ENCODE results near the gene EXOC1.

The EXOC1 gene

DNA sequence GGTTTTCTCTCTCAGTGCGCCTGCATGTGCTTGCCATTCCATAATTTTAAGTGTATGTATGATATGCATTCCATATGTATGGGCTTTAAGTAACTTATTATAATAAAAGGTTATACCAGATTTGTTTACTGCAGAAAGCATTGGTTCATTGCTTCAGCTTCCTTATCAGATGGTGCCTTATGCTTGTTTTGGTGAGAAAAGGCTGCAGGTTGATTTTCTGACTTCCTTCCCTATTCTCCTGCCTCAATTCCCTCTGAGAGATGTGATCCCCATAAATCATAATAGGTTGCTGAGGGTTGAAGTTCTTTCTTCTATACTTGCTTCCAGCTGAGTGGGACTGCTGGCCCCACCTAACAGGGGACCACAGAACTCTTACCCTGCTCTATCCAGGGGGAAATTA, 85.0 kb downstream of the EXOC1 start:
- TF ChIP-seq, protein P1, sequence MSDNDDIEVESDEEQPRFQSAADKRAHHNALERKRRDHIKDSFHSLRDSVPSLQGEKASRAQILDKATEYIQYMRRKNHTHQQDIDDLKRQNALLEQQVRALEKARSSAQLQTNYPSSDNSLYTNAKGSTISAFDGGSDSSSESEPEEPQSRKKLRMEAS (IDR thresholded peaks at IDR 0.05), result no peak
- no peak for TF ChIP-seq NFIC (IDR thresholded peaks at IDR 0.05)
- TF ChIP-seq YY1 (IDR thresholded peaks at IDR 0.05; ENCODE audit: low read depth), result no peak
- TF ChIP-seq EP300 (IDR thresholded peaks at IDR 0.05; ENCODE audit: borderline replicate concordance), result no peak
- no peak for TF ChIP-seq TCF12 (IDR thresholded peaks at IDR 0.05; ENCODE audit: low read depth)
- no peak for TF ChIP-seq CEBPB (IDR thresholded peaks at IDR 0.05)

DNA sequence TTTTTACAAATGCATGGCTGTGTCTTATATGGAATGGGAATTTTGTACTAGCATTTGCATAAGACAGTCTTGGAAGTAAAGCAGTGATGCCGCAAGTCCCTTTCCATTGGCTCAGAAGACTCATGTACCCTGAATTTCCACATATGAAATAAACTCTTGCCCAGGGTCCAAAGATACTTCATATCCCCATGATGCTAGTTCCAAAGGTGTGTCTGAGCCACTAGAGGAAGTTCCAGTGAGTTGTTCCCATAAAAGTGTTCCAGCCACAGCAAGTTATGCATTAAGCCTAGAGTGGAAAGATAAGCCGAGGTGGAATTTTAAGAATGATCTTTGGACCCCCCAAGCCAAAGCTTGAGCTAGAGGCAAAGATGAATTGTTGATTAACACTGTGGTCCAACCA, 86.0 kb downstream of the EXOC1 start:
- TF ChIP-seq EGR1 (IDR thresholded peaks at IDR 0.05), result no peak
- TF ChIP-seq TCF12 (IDR thresholded peaks at IDR 0.05; ENCODE audit: low read depth), result no peak
- TF ChIP-seq FOXM1 (IDR thresholded peaks at IDR 0.05; ENCODE audit: borderline replicate concordance, low read depth), result no peak
- TF ChIP-seq, protein P2, sequence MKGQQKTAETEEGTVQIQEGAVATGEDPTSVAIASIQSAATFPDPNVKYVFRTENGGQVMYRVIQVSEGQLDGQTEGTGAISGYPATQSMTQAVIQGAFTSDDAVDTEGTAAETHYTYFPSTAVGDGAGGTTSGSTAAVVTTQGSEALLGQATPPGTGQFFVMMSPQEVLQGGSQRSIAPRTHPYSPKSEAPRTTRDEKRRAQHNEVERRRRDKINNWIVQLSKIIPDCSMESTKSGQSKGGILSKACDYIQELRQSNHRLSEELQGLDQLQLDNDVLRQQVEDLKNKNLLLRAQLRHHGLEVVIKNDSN (IDR thresholded peaks at IDR 0.05), result no peak
- no peak for TF ChIP-seq EP300 (IDR thresholded peaks at IDR 0.05; ENCODE audit: borderline replicate concordance)
- TF ChIP-seq ZBTB7A (IDR thresholded peaks at IDR 0.05; ENCODE audit: low read depth), result no peak
- TF ChIP-seq, protein P3, sequence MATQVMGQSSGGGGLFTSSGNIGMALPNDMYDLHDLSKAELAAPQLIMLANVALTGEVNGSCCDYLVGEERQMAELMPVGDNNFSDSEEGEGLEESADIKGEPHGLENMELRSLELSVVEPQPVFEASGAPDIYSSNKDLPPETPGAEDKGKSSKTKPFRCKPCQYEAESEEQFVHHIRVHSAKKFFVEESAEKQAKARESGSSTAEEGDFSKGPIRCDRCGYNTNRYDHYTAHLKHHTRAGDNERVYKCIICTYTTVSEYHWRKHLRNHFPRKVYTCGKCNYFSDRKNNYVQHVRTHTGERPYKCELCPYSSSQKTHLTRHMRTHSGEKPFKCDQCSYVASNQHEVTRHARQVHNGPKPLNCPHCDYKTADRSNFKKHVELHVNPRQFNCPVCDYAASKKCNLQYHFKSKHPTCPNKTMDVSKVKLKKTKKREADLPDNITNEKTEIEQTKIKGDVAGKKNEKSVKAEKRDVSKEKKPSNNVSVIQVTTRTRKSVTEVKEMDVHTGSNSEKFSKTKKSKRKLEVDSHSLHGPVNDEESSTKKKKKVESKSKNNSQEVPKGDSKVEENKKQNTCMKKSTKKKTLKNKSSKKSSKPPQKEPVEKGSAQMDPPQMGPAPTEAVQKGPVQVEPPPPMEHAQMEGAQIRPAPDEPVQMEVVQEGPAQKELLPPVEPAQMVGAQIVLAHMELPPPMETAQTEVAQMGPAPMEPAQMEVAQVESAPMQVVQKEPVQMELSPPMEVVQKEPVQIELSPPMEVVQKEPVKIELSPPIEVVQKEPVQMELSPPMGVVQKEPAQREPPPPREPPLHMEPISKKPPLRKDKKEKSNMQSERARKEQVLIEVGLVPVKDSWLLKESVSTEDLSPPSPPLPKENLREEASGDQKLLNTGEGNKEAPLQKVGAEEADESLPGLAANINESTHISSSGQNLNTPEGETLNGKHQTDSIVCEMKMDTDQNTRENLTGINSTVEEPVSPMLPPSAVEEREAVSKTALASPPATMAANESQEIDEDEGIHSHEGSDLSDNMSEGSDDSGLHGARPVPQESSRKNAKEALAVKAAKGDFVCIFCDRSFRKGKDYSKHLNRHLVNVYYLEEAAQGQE (IDR thresholded peaks at IDR 0.05; ENCODE audit: low read depth), result no peak
- TF ChIP-seq NFIC (IDR thresholded peaks at IDR 0.05), result no peak
- no peak for TF ChIP-seq TAF1 (IDR thresholded peaks at IDR 0.05; ENCODE audit: low read depth)
- TF ChIP-seq RAD21 (IDR thresholded peaks at IDR 0.05; ENCODE audit: low read depth), result no peak
- TF ChIP-seq, protein P1 (IDR thresholded peaks at IDR 0.05), result no peak
- no peak for TF ChIP-seq CEBPB (IDR thresholded peaks at IDR 0.05)
- TF ChIP-seq TEAD4 (IDR thresholded peaks at IDR 0.05), result no peak
- TF ChIP-seq CREB1 (IDR thresholded peaks at IDR 0.05; ENCODE audit: low read depth), result no peak
- no peak for TF ChIP-seq YY1 (IDR thresholded peaks at IDR 0.05; ENCODE audit: low read depth)

DNA sequence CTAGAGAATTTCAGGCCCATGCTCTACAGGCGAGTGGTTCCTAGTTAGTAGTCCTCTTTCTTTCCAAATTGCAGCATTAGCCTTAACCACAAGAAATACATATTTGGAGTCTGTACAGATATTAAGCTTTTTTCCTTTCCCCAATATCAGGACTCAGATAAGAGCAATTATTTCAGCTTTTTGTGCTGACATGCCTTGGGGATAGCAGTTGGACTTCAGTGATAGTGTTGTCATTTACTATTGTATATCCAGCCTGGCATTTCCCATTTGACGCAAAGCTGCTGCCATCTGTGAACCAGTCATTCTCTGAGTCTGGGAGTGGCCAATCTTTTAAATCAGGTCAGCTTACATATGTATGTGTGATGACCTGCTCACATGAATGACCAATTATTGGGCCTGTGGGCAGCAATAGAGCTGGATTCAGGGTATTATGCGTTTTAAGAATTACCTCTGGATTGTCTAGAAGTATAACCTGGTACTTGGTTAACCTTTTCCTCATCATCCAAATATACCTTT, 88.5 kb downstream of the EXOC1 start:
- TF ChIP-seq CREB1 (IDR thresholded peaks at IDR 0.05; ENCODE audit: low read depth), result no peak
- TF ChIP-seq NFIC (IDR thresholded peaks at IDR 0.05), result no peak
- no peak for TF ChIP-seq EGR1 (IDR thresholded peaks at IDR 0.05)
- no peak for TF ChIP-seq TEAD4 (IDR thresholded peaks at IDR 0.05)
- TF ChIP-seq FOXM1 (IDR thresholded peaks at IDR 0.05; ENCODE audit: borderline replicate concordance, low read depth), result no peak
- TF ChIP-seq TAF1 (IDR thresholded peaks at IDR 0.05; ENCODE audit: low read depth), result no peak
- no peak for TF ChIP-seq RAD21 (IDR thresholded peaks at IDR 0.05; ENCODE audit: low read depth)
- no peak for TF ChIP-seq CEBPB (IDR thresholded peaks at IDR 0.05)
- TF ChIP-seq YY1 (IDR thresholded peaks at IDR 0.05; ENCODE audit: low read depth), result no peak
- TF ChIP-seq ZBTB7A (IDR thresholded peaks at IDR 0.05; ENCODE audit: low read depth), result no peak

DNA sequence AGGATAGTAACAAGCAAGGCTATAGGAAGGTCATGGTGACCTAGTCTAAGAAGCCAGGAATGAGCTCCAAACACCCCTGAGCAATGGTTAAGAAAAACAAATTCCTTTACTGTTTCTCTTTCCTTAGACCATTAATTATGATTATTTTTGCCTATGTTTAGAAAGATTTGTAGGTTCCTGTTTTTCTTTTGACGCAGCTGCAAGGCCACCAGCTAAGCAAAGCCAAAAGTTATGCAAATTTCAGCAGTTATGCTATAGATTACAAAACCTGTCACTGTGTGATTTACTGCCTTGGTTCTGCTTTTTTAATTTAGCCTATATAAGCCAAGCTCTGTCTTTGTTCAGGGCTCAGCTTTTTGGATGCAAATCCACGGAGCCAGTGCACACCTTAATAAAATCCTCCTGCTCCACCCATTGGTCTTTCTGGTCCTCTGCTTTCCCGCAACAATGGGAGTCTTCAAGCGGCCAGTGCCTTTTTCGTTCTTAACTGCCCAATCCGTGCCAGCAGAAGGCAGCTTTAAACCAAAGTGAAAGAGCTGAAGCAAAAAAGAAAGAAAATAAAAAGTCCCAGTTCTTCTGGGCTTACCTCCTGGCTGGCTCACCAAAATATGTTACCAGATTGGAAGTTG, 93.9 kb downstream of the EXOC1 start:
- TF ChIP-seq EP300 (IDR thresholded peaks at IDR 0.05; ENCODE audit: borderline replicate concordance) (no peak), FOXM1 (IDR thresholded peaks at IDR 0.05; ENCODE audit: borderline replicate concordance, low read depth) (no peak), CREB1 (IDR thresholded peaks at IDR 0.05; ENCODE audit: low read depth) (no peak), CEBPB (IDR thresholded peaks at IDR 0.05) (no peak), ZBTB7A (IDR thresholded peaks at IDR 0.05; ENCODE audit: low read depth) (no peak), NFIC (IDR thresholded peaks at IDR 0.05) (no peak), TAF1 (IDR thresholded peaks at IDR 0.05; ENCODE audit: low read depth) (no peak), EGR1 (IDR thresholded peaks at IDR 0.05) (no peak), TCF12 (IDR thresholded peaks at IDR 0.05; ENCODE audit: low read depth) (no peak), RAD21 (IDR thresholded peaks at IDR 0.05; ENCODE audit: low read depth) (no peak), YY1 (IDR thresholded peaks at IDR 0.05; ENCODE audit: low read depth) (no peak), TEAD4 (IDR thresholded peaks at IDR 0.05) (no peak)
- TF ChIP-seq, protein P2 (IDR thresholded peaks at IDR 0.05), result no peak
- TF ChIP-seq, protein P3 (IDR thresholded peaks at IDR 0.05; ENCODE audit: low read depth), result no peak
- TF ChIP-seq, protein P1 (IDR thresholded peaks at IDR 0.05), result no peak

DNA sequence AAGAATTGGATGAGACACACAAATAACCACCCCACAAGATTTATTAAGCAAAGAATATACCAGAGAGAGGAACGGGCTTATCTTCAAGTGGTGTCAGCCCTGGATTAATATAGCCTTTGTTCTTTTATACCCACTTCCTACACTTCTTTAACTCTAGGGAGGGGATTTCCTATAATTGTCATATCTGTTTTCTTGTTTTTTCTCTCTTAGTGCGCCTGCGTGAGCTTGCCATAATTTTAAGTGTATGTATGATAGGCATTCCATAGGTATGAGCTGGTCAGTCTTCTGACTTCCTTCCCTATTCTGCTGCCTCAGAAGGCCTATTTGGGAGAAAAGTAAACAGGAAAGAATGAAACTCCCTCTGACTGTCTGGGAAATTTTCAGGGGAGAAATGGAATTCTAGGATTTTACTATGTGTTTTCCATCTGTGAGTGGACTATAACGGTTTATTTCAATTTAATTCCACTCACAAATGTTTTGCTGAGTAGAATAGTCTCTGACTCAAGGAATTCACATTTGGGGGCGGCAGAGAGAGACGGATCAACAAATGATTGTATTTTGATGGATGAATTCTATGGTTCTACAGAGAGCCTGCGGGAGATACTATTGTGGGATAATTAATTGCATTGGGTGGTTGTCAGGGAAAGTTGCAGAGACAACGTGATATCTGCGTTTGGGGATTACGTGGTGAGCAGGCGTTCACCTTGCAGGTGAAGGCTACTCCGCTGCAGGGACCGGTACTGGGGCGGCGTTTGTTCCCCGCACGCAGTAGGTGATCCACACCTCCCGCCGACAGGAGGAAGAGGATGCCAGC, 94.7 kb downstream of the EXOC1 start:
- no peak for TF ChIP-seq FOXM1 (IDR thresholded peaks at IDR 0.05; ENCODE audit: borderline replicate concordance, low read depth)
- no peak for TF ChIP-seq CREB1 (IDR thresholded peaks at IDR 0.05; ENCODE audit: low read depth)
- TF ChIP-seq TAF1 (IDR thresholded peaks at IDR 0.05; ENCODE audit: low read depth), result no peak
- no peak for TF ChIP-seq RAD21 (IDR thresholded peaks at IDR 0.05; ENCODE audit: low read depth)
- TF ChIP-seq, protein P1 (IDR thresholded peaks at IDR 0.05), result no peak
- TF ChIP-seq TEAD4 (IDR thresholded peaks at IDR 0.05), result no peak
- TF ChIP-seq ZBTB7A (IDR thresholded peaks at IDR 0.05; ENCODE audit: low read depth), result no peak
- TF ChIP-seq, protein P3 (IDR thresholded peaks at IDR 0.05; ENCODE audit: low read depth), result no peak
- no peak; the same call in 1 of the 2 replicates for TF ChIP-seq NFIC (IDR thresholded peaks at IDR 0.05)
- TF ChIP-seq, protein P2 (IDR thresholded peaks at IDR 0.05), result no peak
- TF ChIP-seq EGR1 (IDR thresholded peaks at IDR 0.05), result no peak
- TF ChIP-seq CEBPB (IDR thresholded peaks at IDR 0.05), result no peak
- no peak for TF ChIP-seq TCF12 (IDR thresholded peaks at IDR 0.05; ENCODE audit: low read depth)
- no peak for TF ChIP-seq EP300 (IDR thresholded peaks at IDR 0.05; ENCODE audit: borderline replicate concordance)
- no peak for TF ChIP-seq YY1 (IDR thresholded peaks at IDR 0.05; ENCODE audit: low read depth)
